Stimulated activated CD8-positive, alpha-beta memory T cell treated with anti-CD3 and anti-CD28 coated beads, Interleukin-15, amount 100 ng/mL, for 1 hour (primary cell): ENCODE results near the gene OBSCN.
"Not testable (repeated sequence)": the region's sequence is repeated elsewhere in the genome, so short reads cannot be mapped to it uniquely, and the experiment has no call there.

ENCODE experiments used
- DNase-seq: peaks from one replicate; pipeline ENCODE4 v3.0.0-alpha.2; 2020; ENCODE audit warnings: low read depth

Gene OBSCN

GRCh38 chr1:228213917-228214808 is 6.3 kb downstream of the OBSCN start:
- DNase-seq = no peak

GRCh38 chr1:228214921-228215662 is 7.2 kb downstream of the OBSCN start:
- DNase-seq = no peak

- no peak for DNase-seq
These were observed 7.8 kb downstream of the OBSCN start for GRCh38 chr1:228215663-228216116.

- no peak for DNase-seq
These were observed 8.8 kb downstream of the OBSCN start for GRCh38 chr1:228216371-228217320.

- no peak for DNase-seq
These were observed 9.9 kb downstream of the OBSCN start for GRCh38 chr1:228217551-228218344.

GRCh38 chr1:228218513-228219244 is 10.8 kb downstream of the OBSCN start:
- no peak for DNase-seq

- no peak for DNase-seq
These were observed 11.6 kb downstream of the OBSCN start for GRCh38 chr1:228219245-228219961.

- no peak for DNase-seq
These were observed 12.3 kb downstream of the OBSCN start for GRCh38 chr1:228219962-228220780.

- DNase-seq = not testable (repeated sequence)
These were observed 13.3 kb downstream of the OBSCN start for GRCh38 chr1:228221097-228221496.

- DNase-seq = no peak
These were observed 14.7 kb downstream of the OBSCN start for GRCh38 chr1:228222548-228222947.

- no peak for DNase-seq
These were observed 16.6 kb downstream of the OBSCN start for GRCh38 chr1:228224198-228225164.

GRCh38 chr1:228225165-228225710 is 17.4 kb downstream of the OBSCN start:
- no peak for DNase-seq

- no peak for DNase-seq
These were observed 17.9 kb downstream of the OBSCN start for GRCh38 chr1:228225740-228226139.

- DNase-seq = no peak
These were observed 18.5 kb downstream of the OBSCN start for GRCh38 chr1:228226141-228226874.

- no peak for DNase-seq
These were observed 19.3 kb downstream of the OBSCN start for GRCh38 chr1:228226956-228227791.

- not testable (repeated sequence) for DNase-seq
These were observed 20.3 kb downstream of the OBSCN start for GRCh38 chr1:228228147-228228546.
